ENCODE data around the gene LRRC27. TPM values are rescaled to one million over a fixed set of nuclear protein-coding genes. Genes with fewer than 3 reads are reported as not detected.

LRRC27 gene
- total RNA-seq, 4 donors from 2014 or later: 1.5 to 5.3 (median 2.4) TPM

GRCh38 chr10:132404911-132405462, 73.0 kb downstream of the LRRC27 start:
- WGBS, 2 donors: 96% methylated on average over 13 of the region's 54 CpGs; no CpG with 5 or more reads in 1 of the 2 donors
- Histone ChIP-seq H3K27me3 (no peaks in the 10 kb centered on the region), H3K36me3 (peaks cover 18 to 31% (median 19%) of the 10 kb centered on the region in 3 donors), H3K4me1 (peaks cover 56 to 96% (median 70%) of the 10 kb centered on the region in 3 donors), H3K27ac (peak overlapping the region in 1 of 4 donors; percentile 44), H3K9me3 (no peaks in the 10 kb centered on the region), H3K4me3 (no peak overlapping the region)
- TF ChIP-seq POLR2A (IDR thresholded peaks at IDR 0.05) (no peak), CTCF (IDR thresholded peaks at IDR 0.05) (no peak)
- DNase-seq: no peak
- intact Hi-C loops (cut with DNase I): loop anchor here (5.0 kb wide), 1 partner anchor 42 kb away; no protein-coding TSS in a partner anchor

- no peak for DNase-seq
- no peaks in the 10 kb centered on the region for H3K27me3 ChIP-seq
- no peaks in the 10 kb centered on the region for H3K9me3 ChIP-seq
- WGBS, 2 donors: 91 to 99% methylated on average over 23 to 31 of the region's 53 CpGs
- no peak overlapping the region for H3K4me3 ChIP-seq
- TF ChIP-seq CTCF (IDR thresholded peaks at IDR 0.05) (no peak), POLR2A (IDR thresholded peaks at IDR 0.05) (no peak)
- no peak overlapping the region for H3K27ac ChIP-seq
- peaks cover 52 to 96% (median 65%) of the 10 kb centered on the region in 3 donors for H3K4me1 ChIP-seq
- intact Hi-C loops (cut with DNase I): loop anchor here (5.0 kb wide), 1 partner anchor 42 kb away; no protein-coding TSS in a partner anchor
- peaks cover 18 to 31% (median 19%) of the 10 kb centered on the region in 3 donors for H3K36me3 ChIP-seq
These were observed 73.5 kb downstream of the LRRC27 start for GRCh38 chr10:132405463-132405991.

- intact Hi-C loops (cut with DNase I): loop anchor here (5.0 kb wide), 1 partner anchor 41 kb away; no protein-coding TSS in a partner anchor
- Histone ChIP-seq H3K4me1 (peaks cover 52 to 96% (median 64%) of the 10 kb centered on the region in 3 donors), H3K36me3 (peaks cover 18 to 31% (median 19%) of the 10 kb centered on the region in 3 donors), H3K4me3 (no peak overlapping the region), H3K9me3 (no peaks in the 10 kb centered on the region), H3K27me3 (no peaks in the 10 kb centered on the region), H3K27ac (peak overlapping the region; percentile 88 to 95 (median 91))
- no peak for DNase-seq
- 80 to 99% methylated on average over 2 to 13 of the region's 17 CpGs for WGBS, 2 donors
- TF ChIP-seq POLR2A (IDR thresholded peaks at IDR 0.05) (no peak), CTCF (IDR thresholded peaks at IDR 0.05) (no peak)
These were observed 74.2 kb downstream of the LRRC27 start for GRCh38 chr10:132406181-132406580.

- WGBS, 2 donors: 96 to 100% methylated on average over 1 to 4 of the region's 16 CpGs
- peak overlapping the region; percentile 88 to 95 (median 91) for H3K27ac ChIP-seq
- no peaks in the 10 kb centered on the region for H3K27me3 ChIP-seq
- no peak overlapping the region for H3K4me3 ChIP-seq
- H3K9me3 ChIP-seq: no peaks in the 10 kb centered on the region
- DNase-seq: no peak
- peaks cover 52 to 96% (median 64%) of the 10 kb centered on the region in 3 donors for H3K4me1 ChIP-seq
- intact Hi-C loops (cut with DNase I): loop anchor here (5.0 kb wide), 1 partner anchor 41 kb away; no protein-coding TSS in a partner anchor
- H3K36me3 ChIP-seq: peaks cover 18 to 31% (median 19%) of the 10 kb centered on the region in 3 donors
- TF ChIP-seq CTCF (IDR thresholded peaks at IDR 0.05) (no peak), POLR2A (IDR thresholded peaks at IDR 0.05) (no peak)
These were observed 74.8 kb downstream of the LRRC27 start for GRCh38 chr10:132406750-132407149.

GRCh38 chr10:132407243-132407746, 75.3 kb downstream of the LRRC27 start:
- WGBS, 2 donors: 63% methylated on average over 2 of the region's 12 CpGs; no CpG with 5 or more reads in 1 of the 2 donors
- Histone ChIP-seq H3K4me3 (peak overlapping the region in 3 of 4 donors; percentile 25 to 46 (median 34)), H3K36me3 (peaks cover 18 to 31% (median 19%) of the 10 kb centered on the region in 3 donors), H3K9me3 (no peaks in the 10 kb centered on the region), H3K27me3 (no peaks in the 10 kb centered on the region), H3K4me1 (peaks cover 52 to 96% (median 65%) of the 10 kb centered on the region in 3 donors), H3K27ac (peak overlapping the region; percentile 88 to 95 (median 91))
- no peak for DNase-seq
- intact Hi-C loops (cut with DNase I): loop anchor here (5.0 kb wide), 1 partner anchor 40 kb away; no protein-coding TSS in a partner anchor
- TF ChIP-seq CTCF (IDR thresholded peaks at IDR 0.05) (no peak), POLR2A (IDR thresholded peaks at IDR 0.05) (no peak)

Measured in esophagus squamous epithelium (tissue), 5 donors.